G401 (cell line): ENCODE data around the gene C11orf58. TPM values are rescaled to one million over a fixed set of nuclear protein-coding genes. Genes with fewer than 3 reads are reported as not detected.

Source experiments
- DNase-seq: peaks from one replicate; pipeline ENCODE4 v3.0.0-alpha.2; 2015; ENCODE audit warnings: low spot score
- in situ Hi-C: cut with HindIII; loops from 2 replicates; pipeline ENCODE4 v1.10.0; 2016; ENCODE audit warnings: low sequenced_read_pairs, mixed read lengths
- total RNA-seq: library from RNA; depleted of rRNA; stranded (reverse); fragments of >200 nt; shearing (Covaris generic); gene quantifications from 2 replicates; pipeline ENCODE4 v1.2.3, GENCODE V29; 2014

C11orf58 gene
- total RNA-seq, 1 experiment from 2014 or later, result 310 TPM

- DNase-seq, result no peak
- in situ Hi-C loops, result no loop called here
Measured at GRCh38 chr11:16795146-16795545, 56.7 kb downstream of the C11orf58 start.

DNA sequence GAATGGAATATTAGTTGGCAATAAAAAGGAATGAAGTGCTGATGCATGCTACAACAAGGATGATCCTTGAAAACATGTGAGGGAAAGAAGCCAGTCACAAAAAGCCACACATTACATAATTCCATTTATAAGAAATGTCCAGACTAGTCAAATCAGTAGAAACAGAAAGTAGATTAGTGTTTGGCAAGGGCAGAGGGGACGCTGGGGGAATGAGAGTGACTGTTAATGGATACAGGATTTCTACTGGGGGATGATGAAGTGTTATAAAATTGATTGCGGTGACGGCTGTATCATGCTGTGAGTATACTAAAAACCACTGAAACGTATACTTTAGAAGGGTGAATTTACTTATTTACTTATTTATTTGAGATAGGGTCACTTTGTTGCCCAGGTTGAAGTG, 57.9 kb downstream of the C11orf58 start:
- DNase-seq, result no peak
- in situ Hi-C loops, result no loop called here

- in situ Hi-C loops, result no loop called here
- DNase-seq, result no peak
Measured at GRCh38 chr11:16797776-16798175, 59.3 kb downstream of the C11orf58 start.

- DNase-seq, result no peak
- in situ Hi-C loops, result no loop called here
Measured at GRCh38 chr11:16799221-16799620, 60.8 kb downstream of the C11orf58 start.

- no peak for DNase-seq
- in situ Hi-C loops, result no loop called here
Measured at GRCh38 chr11:16799890-16800289, 61.4 kb downstream of the C11orf58 start.

DNA sequence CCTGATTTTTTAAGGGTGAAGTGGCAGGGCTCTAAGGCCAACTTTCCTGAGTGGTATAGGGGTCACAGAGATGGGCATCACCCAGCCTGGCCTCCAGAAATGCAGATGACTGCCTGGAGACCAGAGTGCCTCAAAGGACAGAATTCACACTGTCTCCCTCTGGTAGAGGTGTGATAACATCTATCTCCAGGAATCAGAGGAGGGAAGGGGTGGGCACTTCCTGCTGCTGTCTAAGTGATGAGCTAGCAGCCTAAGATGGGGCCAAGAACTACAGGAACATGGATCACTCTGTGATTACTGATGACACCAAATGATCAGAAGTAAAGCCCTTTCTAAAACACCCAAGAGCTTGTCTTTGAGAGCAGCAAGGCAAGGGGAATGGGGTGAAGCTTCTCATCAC, 61.9 kb downstream of the C11orf58 start:
- in situ Hi-C loops, result no loop called here

GRCh38 chr11:16801288-16801980, 63.0 kb downstream of the C11orf58 start:
- in situ Hi-C loops, result no loop called here

More for the DNA sequence above, 61.9 kb downstream of the C11orf58 start:
- DNase-seq, result no peak

GRCh38 chr11:16804104-16804947, 65.9 kb downstream of the C11orf58 start:
- no peak for DNase-seq
- in situ Hi-C loops, result no loop called here

More at GRCh38 chr11:16801288-16801980, 63.0 kb downstream of the C11orf58 start:
- no peak for DNase-seq

DNA sequence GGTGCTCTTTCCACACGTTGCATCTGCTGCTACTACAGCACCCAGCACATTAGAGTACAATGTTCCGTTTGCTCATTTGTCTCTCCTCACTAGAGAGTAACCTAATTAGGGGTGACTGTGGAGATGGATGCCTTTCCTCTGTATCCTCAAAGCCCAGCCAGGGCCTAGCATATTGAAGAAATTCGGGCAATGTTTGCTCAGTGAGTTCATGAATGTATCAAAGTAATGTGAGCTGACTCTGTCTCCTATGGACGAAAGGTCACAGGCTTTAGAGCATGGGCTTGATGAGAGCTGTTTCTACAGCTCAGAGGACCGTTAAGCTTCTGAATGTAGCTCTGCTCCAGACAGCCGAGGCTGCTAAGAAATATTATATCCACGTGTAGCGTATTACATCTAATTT, 67.5 kb downstream of the C11orf58 start:
- no peak for DNase-seq
- in situ Hi-C loops, result no loop called here

DNA sequence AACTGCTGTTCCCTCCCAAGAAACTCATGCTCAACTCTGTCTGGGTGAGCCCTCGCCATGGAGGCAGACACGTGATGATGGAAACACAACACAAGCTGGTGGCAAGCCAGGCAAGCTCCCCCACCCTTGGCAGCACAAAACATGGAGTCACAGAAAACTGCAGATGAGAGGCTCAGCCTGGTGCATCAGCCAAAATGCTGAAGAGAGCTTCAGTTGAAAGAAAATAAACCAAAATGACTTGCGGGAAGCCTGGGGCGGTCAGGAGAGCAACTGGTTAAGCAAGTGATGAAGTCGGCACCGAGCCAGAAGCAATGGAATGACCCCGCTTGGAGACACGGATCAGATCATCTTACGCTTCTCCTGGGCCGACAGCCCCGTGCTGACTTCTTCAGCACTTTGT, 68.3 kb downstream of the C11orf58 start:
- no peak for DNase-seq
- in situ Hi-C loops, result no loop called here

DNA sequence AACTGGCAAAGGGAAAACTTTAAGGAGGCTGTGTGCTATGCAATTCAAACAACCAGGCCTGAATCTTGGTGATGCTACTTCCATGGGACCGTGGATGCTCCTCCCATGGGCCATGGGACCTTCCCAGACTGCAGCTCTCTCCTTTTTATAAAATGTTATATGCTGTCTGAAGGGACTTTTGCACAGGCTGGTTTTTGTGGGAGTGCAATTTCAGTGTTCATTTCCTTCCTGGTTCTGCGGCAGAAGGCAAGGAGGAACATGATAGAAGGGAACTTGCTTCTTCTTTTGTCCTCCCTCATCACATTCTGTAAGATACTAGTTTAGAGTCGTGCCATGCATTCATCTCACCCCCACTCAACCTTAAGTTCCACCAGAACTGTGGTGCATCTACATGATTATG, 68.9 kb downstream of the C11orf58 start:
- no peak for DNase-seq
- in situ Hi-C loops, result no loop called here
